Measurements from ENCODE around the gene BCR. TPM values are rescaled to one million over a fixed set of nuclear protein-coding genes. Genes with fewer than 3 reads are reported as not detected.
A peak's percentile ranks its signal among the peaks of the same experiment; 100 is the strongest.

The BCR gene
- total RNA-seq, 1 experiment from 2014 or later: 77.0 TPM

DNA sequence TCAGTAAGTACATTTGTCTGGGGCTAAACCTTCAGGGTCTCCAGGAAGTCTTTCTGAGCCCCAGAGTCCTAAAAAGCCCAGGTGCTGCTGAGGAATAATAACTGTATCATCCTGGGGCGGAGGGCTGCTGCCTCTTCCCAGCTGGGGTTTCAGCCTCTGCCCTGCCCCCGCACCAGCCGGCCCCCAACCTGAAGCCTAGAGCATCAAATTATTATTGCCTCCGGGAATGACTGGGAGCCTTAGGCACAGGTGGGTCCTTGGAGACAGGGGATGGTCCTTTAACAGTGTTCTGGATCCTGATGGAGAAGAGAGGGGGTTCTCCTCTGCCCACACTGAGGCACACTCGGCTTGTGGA is 64.4 kb downstream of the BCR start:
- Histone ChIP-seq H2BK120ac (ENCODE audit: low read depth, low read length, poor library complexity, severe bottlenecking) (no peak overlapping the region), H2BK12ac (ENCODE audit: insufficient read length, low read depth, low read length) (no peak overlapping the region), H3K23ac (ENCODE audit: insufficient read length, low read depth, low read length) (no peak overlapping the region), H3K18ac (ENCODE audit: insufficient read length, low read depth, low read length) (no peak overlapping the region), H3K79me1 (ENCODE audit: insufficient read depth, low read depth, low read length, poor library complexity, severe bottlenecking) (peaks cover 7% of the 10 kb centered on the region), H3K27me3 (ENCODE audit: insufficient read depth, low read length) (no peaks in the 10 kb centered on the region), H4K5ac (ENCODE audit: insufficient read length, low read depth, low read length) (no peak overlapping the region), H3K27ac (ENCODE audit: insufficient read length, low read depth, low read length) (no peak overlapping the region), H3K23me2 (ENCODE audit: insufficient read length, low read depth, low read length, poor library complexity, severe bottlenecking) (peaks cover 4% of the 10 kb centered on the region), H2AFZ (ENCODE audit: low read length) (no peak overlapping the region), H3K4me1 (ENCODE audit: insufficient read depth, low read length) (peaks cover 32% of the 10 kb centered on the region), H3T11ph (ENCODE audit: low read length) (no peak overlapping the region), H3K56ac (ENCODE audit: insufficient read length, low read depth, low read length) (no peak overlapping the region), H2BK5ac (ENCODE audit: insufficient read length, low read length) (no peak overlapping the region), H4K91ac (ENCODE audit: insufficient read length, low read depth, low read length) (no peak overlapping the region), H2BK20ac (ENCODE audit: low read depth, low read length, poor library complexity, severe bottlenecking) (no peak overlapping the region), H3K14ac (ENCODE audit: insufficient read depth, low read length) (no peak overlapping the region), H3K9ac (ENCODE audit: extremely low read depth, insufficient read length, low read length) (no peak overlapping the region), H3K4ac (ENCODE audit: low read depth, low read length) (no peak overlapping the region), H3K4me2 (ENCODE audit: insufficient read depth, insufficient read length, low read length) (no peak overlapping the region), H3K79me2 (ENCODE audit: insufficient read depth, low read length) (peaks cover 22% of the 10 kb centered on the region; the same call in 1 of the 2 replicates), H4K20me1 (ENCODE audit: control insufficient read depth, insufficient read depth, insufficient read length) (no peaks in the 10 kb centered on the region), H3K9me3 (ENCODE audit: control insufficient read depth, low read depth, low read length) (no peaks in the 10 kb centered on the region), H4K8ac (replicated peaks; ENCODE audit: insufficient read length, low read depth, low read length) (no peak overlapping the region), H2BK15ac (ENCODE audit: low read depth, low read length) (no peak overlapping the region), H2AK5ac (ENCODE audit: insufficient read length, low read length) (no peak overlapping the region)
- Mint-ChIP-seq H3K36me3 (ENCODE audit: insufficient read depth in 1 of 3, low read depth in 3 of 3) (peaks cover 3 to 15% (median 13%) of the 10 kb centered on the region in 3 experiments), H3K4me3 (peak overlapping the region in 1 of 2 experiments; percentile 69; a peak in 3 of 5 replicates), H3K27me3 (ENCODE audit: low read depth) (no peaks in the 10 kb centered on the region), H3K9me3 (no peaks in the 10 kb centered on the region; a peak in 1 of 5 replicates), H3K4me1 (peaks cover 80 to 90% of the 10 kb centered on the region in 2 experiments), H3K27ac (peak overlapping the region; percentile 96 to 100 (median 99))
- no CpG with 5 or more reads among the region's 5 CpGs for WGBS (ENCODE audit: extremely low coverage, insufficient read length, low lambda C conversion rate)
- DNase-seq: no peak
- TF ChIP-seq, protein P1, sequence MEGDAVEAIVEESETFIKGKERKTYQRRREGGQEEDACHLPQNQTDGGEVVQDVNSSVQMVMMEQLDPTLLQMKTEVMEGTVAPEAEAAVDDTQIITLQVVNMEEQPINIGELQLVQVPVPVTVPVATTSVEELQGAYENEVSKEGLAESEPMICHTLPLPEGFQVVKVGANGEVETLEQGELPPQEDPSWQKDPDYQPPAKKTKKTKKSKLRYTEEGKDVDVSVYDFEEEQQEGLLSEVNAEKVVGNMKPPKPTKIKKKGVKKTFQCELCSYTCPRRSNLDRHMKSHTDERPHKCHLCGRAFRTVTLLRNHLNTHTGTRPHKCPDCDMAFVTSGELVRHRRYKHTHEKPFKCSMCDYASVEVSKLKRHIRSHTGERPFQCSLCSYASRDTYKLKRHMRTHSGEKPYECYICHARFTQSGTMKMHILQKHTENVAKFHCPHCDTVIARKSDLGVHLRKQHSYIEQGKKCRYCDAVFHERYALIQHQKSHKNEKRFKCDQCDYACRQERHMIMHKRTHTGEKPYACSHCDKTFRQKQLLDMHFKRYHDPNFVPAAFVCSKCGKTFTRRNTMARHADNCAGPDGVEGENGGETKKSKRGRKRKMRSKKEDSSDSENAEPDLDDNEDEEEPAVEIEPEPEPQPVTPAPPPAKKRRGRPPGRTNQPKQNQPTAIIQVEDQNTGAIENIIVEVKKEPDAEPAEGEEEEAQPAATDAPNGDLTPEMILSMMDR (conservative IDR thresholded peaks at IDR 0.05): no peak
